ENCODE data around the gene IREB2. TPM values are rescaled to one million over a fixed set of nuclear protein-coding genes. Genes with fewer than 3 reads are reported as not detected.
A peak's percentile ranks its signal among the peaks of the same experiment; 100 is the strongest.
"Not testable (repeated sequence)": the region's sequence is repeated elsewhere in the genome, so short reads cannot be mapped to it uniquely, and the experiment has no call there.

Gene IREB2
- total and polyA plus RNA-seq, 2 experiments from 2014 or later: 23.4 to 68.4 TPM

- TF ChIP-seq ZNF462 (CRISPR knock-in tag; IDR thresholded peaks at IDR 0.05) (no peak), CREB1 (CRISPR knock-in tag; IDR thresholded peaks at IDR 0.05; ENCODE audit: low read depth) (no peak), EZH2phosphoT487 (IDR thresholded peaks at IDR 0.05; ENCODE audit: unreplicated experiment) (no peak), STAT1 (IDR thresholded peaks at IDR 0.05; ENCODE audit: unreplicated experiment) (no peak), ZNF331 (CRISPR knock-in tag; IDR thresholded peaks at IDR 0.05; ENCODE audit: low read depth) (no peak), ETS1 (IDR thresholded peaks at IDR 0.05) (no peak), POLR2AphosphoS5 (IDR thresholded peaks at IDR 0.05; ENCODE audit: low read depth) (no peak), REST (IDR thresholded peaks at IDR 0.05; ENCODE audit: unreplicated experiment) (no peak), EZH2 (IDR thresholded peaks at IDR 0.05; ENCODE audit: low read depth, unreplicated experiment) (no peak), ZNF114 (CRISPR knock-in tag; IDR thresholded peaks at IDR 0.05) (no peak)
Observed at GRCh38 chr15:78538358-78538757, 100.3 kb downstream of the IREB2 start (continued).

- H3K9me3 Mint-ChIP-seq; H3K27me3 ChIP-seq (ENCODE audit: insufficient read depth): not testable (repeated sequence)
- peaks cover 13% of the 10 kb centered on the region; the same call in 1 of the 2 replicates for H4K20me1 ChIP-seq (replicated peaks; ENCODE audit: insufficient read depth)
Observed at GRCh38 chr15:78539464-78540140, 101.6 kb downstream of the IREB2 start.

More at GRCh38 chr15:78539464-78540140, 101.6 kb downstream of the IREB2 start:
- not testable (repeated sequence) for ATAC-seq; H3K4me1 ChIP-seq (ENCODE audit: insufficient read depth); DNase-seq (ENCODE audit: low spot score); H3F3A ChIP-seq (replicated peaks; ENCODE audit: low read depth); H3K4me1 Mint-ChIP-seq; H3K9me2 ChIP-seq (ENCODE audit: insufficient read depth); H3K27ac ChIP-seq (ENCODE audit: low read depth); H3K27me3 Mint-ChIP-seq (ENCODE audit: insufficient read depth, low read depth, poor library complexity)
- peak overlapping the region; percentile 95 for H3K4me2 ChIP-seq
- peak overlapping the region; percentile 94 for H2AFZ ChIP-seq
- peak overlapping the region; percentile 88 for H3K4me3 ChIP-seq
- Mint-ChIP-seq H3K36me3 (ENCODE audit: low read depth) (peaks cover 27% of the 10 kb centered on the region), H3K27ac (peak overlapping the region; percentile 99), H3K4me3 (peak overlapping the region; percentile 95)
- H3K36me3 ChIP-seq (ENCODE audit: insufficient read depth): peaks cover 25% of the 10 kb centered on the region
- peaks cover 22% of the 10 kb centered on the region for H3K79me2 ChIP-seq (replicated peaks; ENCODE audit: insufficient read depth)

Measured in GM23338 (cell line).